ENCODE data around the gene ULBP3.
"Not testable (repeated sequence)": the region's sequence is repeated elsewhere in the genome, so short reads cannot be mapped to it uniquely, and the experiment has no call there.

ULBP3 gene

DNA sequence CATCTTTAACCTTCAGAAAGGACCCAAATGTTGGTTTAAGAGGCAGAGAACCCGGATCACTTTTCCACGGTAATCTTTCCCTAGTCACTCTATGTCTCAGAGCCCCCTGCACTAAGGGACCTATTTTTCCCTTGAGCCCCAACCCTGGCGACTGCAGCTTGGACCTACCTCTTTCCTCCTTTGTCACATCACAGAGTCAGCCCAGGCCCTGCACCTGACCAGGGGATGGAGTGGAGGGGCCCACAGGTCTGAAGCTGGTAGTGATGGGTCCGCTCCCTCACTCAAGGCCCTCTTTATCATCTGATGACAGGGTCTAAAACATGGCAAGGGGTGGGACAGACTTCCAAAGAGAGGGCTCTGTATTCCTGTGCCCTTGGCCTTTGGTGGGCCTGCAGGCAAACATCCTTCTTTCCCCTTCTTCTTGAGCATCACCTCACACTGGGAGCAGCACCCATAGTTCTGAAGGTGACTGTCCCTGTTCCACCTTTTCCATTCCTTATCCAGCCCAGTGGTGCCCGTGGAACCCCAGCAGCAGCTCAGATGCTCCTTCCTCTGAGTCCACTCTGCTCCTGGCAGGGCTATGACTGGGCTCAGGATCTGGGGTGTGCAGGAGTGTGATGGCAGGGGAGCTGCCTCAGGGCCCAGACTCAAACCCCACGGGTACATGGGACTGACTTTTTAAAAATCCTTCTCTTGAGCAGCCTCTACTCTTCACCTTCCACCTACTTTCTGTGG, 49.9 kb downstream of the ULBP3 start:
- TF ChIP-seq, protein P1, sequence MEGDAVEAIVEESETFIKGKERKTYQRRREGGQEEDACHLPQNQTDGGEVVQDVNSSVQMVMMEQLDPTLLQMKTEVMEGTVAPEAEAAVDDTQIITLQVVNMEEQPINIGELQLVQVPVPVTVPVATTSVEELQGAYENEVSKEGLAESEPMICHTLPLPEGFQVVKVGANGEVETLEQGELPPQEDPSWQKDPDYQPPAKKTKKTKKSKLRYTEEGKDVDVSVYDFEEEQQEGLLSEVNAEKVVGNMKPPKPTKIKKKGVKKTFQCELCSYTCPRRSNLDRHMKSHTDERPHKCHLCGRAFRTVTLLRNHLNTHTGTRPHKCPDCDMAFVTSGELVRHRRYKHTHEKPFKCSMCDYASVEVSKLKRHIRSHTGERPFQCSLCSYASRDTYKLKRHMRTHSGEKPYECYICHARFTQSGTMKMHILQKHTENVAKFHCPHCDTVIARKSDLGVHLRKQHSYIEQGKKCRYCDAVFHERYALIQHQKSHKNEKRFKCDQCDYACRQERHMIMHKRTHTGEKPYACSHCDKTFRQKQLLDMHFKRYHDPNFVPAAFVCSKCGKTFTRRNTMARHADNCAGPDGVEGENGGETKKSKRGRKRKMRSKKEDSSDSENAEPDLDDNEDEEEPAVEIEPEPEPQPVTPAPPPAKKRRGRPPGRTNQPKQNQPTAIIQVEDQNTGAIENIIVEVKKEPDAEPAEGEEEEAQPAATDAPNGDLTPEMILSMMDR (conservative IDR thresholded peaks at IDR 0.05) = no peak
- no peak overlapping the region for H3K27ac ChIP-seq

DNA sequence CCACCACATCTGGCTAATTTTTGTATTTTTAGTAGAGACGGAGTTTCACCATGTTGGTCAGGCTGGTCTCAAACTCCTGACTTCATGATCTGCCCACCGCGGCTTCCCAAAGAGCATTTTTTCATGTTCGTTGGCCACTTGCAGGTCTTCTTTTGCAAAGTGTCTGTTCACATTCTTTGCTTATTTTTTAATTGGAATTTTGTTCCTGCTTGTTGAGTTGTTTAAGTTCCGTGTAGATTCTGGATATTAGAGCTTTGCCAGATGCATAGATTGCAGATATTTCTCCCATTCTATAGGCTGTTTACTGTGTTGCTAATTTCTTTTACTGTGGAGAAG, 51.8 kb downstream of the ULBP3 start:
- TF ChIP-seq, protein P1 (conservative IDR thresholded peaks at IDR 0.05) = peak; percentile 48

DNA sequence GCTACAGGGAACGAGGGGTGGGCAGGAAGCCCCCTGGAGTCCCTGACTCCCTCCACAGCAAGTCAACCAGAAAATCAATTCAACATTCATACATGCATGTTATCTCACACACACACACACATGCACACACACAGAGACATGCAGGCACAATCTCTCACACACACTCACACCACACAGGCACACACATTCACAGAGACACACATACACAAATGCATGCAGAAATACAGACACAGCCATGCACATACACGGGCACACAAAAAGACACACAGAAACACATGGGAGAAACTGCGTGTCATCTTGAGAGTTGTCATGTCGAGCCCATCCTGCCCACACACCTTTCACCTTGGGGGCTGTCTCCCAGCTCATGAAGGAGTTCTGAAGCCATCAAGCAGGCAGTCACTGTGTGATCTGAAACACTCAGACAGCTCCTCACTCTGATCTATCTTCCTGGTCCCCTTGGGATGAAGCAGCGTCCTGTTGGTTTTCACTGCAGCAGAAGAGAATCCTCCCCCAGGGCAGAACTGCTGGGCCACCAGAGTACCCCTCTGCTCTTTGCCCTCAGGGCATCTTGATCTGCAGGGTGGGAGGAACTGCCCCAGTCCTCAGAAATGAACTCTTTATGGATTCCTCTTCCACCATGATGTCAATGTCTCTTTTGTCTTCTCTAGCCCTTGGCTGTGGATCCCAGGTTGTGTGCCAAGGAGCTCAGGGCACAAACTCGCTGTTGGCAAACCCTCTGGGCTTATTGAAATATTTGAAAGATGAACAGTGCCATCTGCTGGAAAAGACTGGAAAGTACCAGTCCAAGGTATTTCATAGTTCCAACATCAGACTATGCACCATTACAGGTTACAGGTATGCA, 52.4 kb downstream of the ULBP3 start:
- TF ChIP-seq, protein P1 (conservative IDR thresholded peaks at IDR 0.05) = peak; percentile 71
- no peak overlapping the region for H3K27ac ChIP-seq

More for the DNA sequence above, 51.8 kb downstream of the ULBP3 start:
- H3K27ac ChIP-seq = not testable (repeated sequence)

DNA sequence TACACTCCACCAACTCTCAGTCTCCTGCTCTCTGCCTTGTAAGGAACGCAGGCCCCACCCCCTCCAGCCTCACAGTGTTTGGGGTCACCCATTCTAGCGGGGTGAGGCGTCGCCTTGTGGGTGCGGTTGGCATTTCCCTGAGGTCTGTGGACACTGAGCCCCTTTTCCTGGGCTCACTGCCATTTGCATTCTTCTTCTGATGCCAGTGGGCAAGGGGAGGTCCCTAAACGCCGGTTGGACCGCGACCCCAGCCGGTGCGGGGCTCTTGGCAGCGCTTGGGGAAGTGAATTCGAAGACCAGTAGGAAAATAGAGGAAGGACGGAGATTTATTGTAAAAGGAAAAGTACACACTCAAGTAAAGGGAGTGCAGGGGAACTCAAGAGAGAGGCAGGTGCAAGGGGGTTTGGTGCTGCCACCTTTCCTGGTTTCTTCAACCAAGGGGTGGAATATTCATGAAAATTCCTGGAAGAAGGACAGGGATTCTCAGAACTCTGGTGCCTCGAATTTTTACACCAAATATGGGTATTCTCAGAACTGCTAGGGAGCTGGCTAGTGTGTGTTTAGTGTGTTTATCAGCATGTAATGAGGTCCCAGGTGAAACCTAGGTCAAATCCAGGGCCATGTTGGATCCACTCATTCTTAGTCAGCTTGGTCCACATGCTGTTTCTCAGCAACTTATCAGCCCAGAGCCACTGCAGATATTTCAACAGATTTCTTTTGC, 53.5 kb downstream of the ULBP3 start:
- H3K27ac ChIP-seq = not testable (repeated sequence)

DNA sequence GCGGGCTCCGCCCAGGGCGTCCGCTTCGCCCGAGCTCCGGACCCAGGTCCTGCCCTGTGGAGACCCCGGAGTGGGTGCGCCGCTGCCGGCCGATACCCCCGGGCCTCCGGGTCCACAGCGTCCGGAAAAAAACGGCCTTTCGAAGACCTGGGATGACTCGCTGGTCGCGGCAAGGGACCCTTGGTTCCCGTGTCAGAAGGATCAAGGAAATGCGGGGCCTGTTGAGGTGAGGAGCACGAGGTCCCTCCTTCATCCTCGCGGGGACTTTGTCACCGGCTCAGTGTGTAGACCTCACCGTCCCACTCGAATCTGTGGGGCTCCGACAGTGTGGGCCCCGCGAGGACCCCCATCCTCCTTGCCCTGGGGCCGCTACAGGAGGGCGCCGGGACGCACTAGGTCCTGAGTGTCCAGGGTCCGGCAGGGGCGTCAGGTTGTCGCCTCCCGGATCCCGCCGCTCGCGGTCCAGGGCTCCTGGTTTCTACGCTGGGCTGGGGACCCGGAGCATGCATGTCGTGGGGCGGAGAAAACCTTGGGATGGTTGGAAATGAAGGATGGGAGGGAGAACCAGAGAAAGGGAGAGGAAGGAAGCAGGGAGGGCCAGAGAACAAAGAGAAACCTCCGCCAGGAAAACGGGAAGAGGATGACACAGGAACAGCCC, 54.2 kb downstream of the ULBP3 start:
- not testable (repeated sequence) for H3K27ac ChIP-seq

DNA sequence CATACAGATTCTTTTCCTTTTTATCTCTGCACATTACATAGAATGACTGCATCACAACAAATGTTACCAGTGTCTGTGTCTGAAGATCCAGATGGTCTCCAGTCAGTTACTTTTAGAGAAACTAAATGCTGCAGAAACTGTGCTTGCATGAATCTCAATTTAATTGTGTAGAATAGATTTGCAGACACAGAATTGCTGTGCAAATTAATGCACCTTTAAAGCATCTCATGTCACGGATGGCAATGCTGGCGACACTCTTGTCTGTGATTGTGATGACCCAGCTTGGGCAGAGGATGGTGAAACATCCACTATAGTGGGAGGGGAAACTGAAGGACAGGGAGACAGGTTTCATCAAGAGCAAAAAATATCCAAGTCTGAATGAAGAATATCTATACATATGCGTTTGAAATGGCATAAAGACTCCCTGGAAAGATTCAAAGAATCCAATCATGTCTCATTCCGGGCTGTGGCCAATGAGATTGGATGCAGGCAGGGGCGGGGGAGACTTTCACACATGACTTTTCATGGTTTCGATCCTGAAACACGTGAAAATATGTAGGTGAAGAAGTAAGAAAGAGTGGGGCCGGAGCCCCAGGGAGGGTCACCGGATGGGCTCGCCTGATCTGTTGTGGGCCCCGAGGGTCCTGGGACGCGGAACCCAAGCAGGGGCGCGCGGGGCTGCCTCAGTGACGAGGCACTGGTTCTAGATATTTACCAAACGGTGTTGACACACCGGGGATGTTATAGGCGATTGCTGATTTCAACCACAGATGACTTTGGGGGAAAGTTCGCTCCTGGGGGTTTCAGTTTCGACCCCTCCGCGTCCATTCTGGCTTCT, 54.9 kb downstream of the ULBP3 start:
- not testable (repeated sequence) for H3K27ac ChIP-seq

DNA sequence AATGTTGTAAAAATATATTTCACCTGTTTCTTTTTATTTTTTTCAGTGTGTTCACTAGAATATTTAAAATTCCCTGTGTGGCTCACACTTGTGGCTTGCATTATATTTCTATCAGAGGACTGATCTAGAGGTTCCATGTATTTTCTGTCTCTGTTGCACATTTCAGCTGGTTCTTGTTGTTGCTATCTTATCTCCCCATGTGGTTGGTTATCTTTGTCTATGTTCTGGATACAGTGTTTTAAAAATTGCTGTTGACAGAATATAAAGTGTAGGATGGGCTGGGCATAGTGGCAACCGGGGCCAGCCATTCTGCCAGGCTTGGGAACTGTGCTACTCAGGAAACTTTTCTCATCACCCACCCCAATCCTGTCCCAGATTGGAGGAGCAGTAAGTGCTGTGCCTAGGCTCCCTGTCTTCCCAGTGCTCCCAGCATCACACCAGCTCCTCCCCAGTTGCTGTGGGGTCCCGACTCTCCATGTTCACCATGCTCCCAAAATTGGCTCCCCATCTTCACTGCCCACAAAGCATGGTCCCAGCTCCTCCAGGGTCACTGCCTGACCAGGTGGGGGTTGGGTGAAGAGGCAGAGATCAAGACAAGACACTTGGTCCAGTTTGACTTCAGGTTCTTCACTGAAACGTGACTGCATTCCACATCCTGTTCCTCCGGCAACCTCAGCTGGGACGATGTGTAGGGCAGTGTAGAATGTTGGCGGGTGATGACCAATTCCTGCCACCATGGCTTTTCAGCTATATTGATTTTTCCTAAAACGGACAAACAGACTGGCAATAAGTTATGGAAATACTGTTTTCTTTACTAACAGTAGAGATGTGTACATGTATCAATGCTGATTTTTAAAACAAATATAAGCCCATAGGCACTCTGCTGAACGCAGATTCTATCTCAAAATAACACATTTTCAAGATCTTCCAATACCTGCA, 55.8 kb downstream of the ULBP3 start:
- not testable (repeated sequence) for H3K27ac ChIP-seq

Data from VCaP (cell line).